ENCODE data around the gene TMCC1.
"Not testable (repeated sequence)": the region's sequence is repeated elsewhere in the genome, so short reads cannot be mapped to it uniquely, and the experiment has no call there.

The TMCC1 gene

GRCh38 chr3:129917423-129918007 is 24.0 kb upstream of the TMCC1 start:
- no peak for TF ChIP-seq CTCF (IDR thresholded peaks at IDR 0.05; ENCODE audit: low read depth, low read length, missing control alignments)
- no peak overlapping the region for H3K4me3 ChIP-seq (ENCODE audit: low read depth, low read length)
- DNase-seq (ENCODE audit: low read depth): no peak

GRCh38 chr3:129913618-129914017 is 20.1 kb upstream of the TMCC1 start:
- no peak for DNase-seq (ENCODE audit: low read depth)
- no peak overlapping the region for H3K4me3 ChIP-seq (ENCODE audit: low read depth, low read length)
- no peak for TF ChIP-seq CTCF (IDR thresholded peaks at IDR 0.05; ENCODE audit: low read depth, low read length, missing control alignments)

- no peak for TF ChIP-seq CTCF (IDR thresholded peaks at IDR 0.05; ENCODE audit: low read depth, low read length, missing control alignments)
- DNase-seq (ENCODE audit: low read depth): no peak
- H3K4me3 ChIP-seq (ENCODE audit: low read depth, low read length): no peak overlapping the region
Measured at GRCh38 chr3:129911261-129911861, 17.9 kb upstream of the TMCC1 start.

- not testable (repeated sequence) for H3K4me3 ChIP-seq (ENCODE audit: low read depth, low read length); DNase-seq (ENCODE audit: low read depth)
Measured at GRCh38 chr3:129909235-129909634, 15.7 kb upstream of the TMCC1 start.

GRCh38 chr3:129908417-129908816 is 14.9 kb upstream of the TMCC1 start:
- H3K4me3 ChIP-seq (ENCODE audit: low read depth, low read length): no peak overlapping the region
- DNase-seq (ENCODE audit: low read depth): no peak
- TF ChIP-seq CTCF (IDR thresholded peaks at IDR 0.05; ENCODE audit: low read depth, low read length, missing control alignments): no peak

GRCh38 chr3:129901272-129901671 is 7.8 kb upstream of the TMCC1 start:
- DNase-seq (ENCODE audit: low read depth); H3K4me3 ChIP-seq (ENCODE audit: low read depth, low read length): not testable (repeated sequence)

- no peak for TF ChIP-seq CTCF (IDR thresholded peaks at IDR 0.05; ENCODE audit: low read depth, low read length, missing control alignments)
- H3K4me3 ChIP-seq (ENCODE audit: low read depth, low read length): no peak overlapping the region
- DNase-seq (ENCODE audit: low read depth): no peak
Measured at GRCh38 chr3:129897026-129897425, 3.5 kb upstream of the TMCC1 start.

- no peak for DNase-seq (ENCODE audit: low read depth)
- peak; percentile 17 for TF ChIP-seq CTCF (IDR thresholded peaks at IDR 0.05; ENCODE audit: low read depth, low read length, missing control alignments)
- peak overlapping the region; percentile 98 for H3K4me3 ChIP-seq (ENCODE audit: low read depth, low read length)
Measured at GRCh38 chr3:129892857-129893580, 492 bp downstream of the TMCC1 start.
